HTERT RPE-1 (cell line): ENCODE data around the gene HAGHL.
"Not testable (repeated sequence)": the region's sequence is repeated elsewhere in the genome, so short reads cannot be mapped to it uniquely, and the experiment has no call there.

Source experiments
- in situ Hi-C: fragments of 300-500 bp; cut with MboI; formaldehyde crosslinking; loops from 4 replicates; pipeline ENCODE4 v1.14.3; 2020; ENCODE audit warnings: low sequenced_read_pairs

HAGHL gene

GRCh38 chr16:751152-752006 is 24.5 kb downstream of the HAGHL start:
- in situ Hi-C loops, result no loop called here

GRCh38 chr16:752007-752312 is 25.1 kb downstream of the HAGHL start:
- in situ Hi-C loops, result no loop called here

- in situ Hi-C loops, result not testable (repeated sequence)
These were observed 27.3 kb downstream of the HAGHL start for GRCh38 chr16:754121-754607.

- in situ Hi-C loops, result no loop called here
These were observed 27.8 kb downstream of the HAGHL start for GRCh38 chr16:754656-755055.

GRCh38 chr16:756428-756827 is 29.5 kb downstream of the HAGHL start:
- in situ Hi-C loops, result no loop called here

- in situ Hi-C loops, result no loop called here
These were observed 32.4 kb downstream of the HAGHL start for GRCh38 chr16:759110-759910.

- in situ Hi-C loops, result no loop called here
These were observed 33.2 kb downstream of the HAGHL start for GRCh38 chr16:760065-760464.

GRCh38 chr16:760545-761343 is 33.8 kb downstream of the HAGHL start, which contains the start of gene MSLN:
Gene MSLN, plus strand, starts transcription at chr16:760734. Its CDS starts 1,947 bp downstream, at chr16:762681.
- in situ Hi-C loops, result no loop called here

- in situ Hi-C loops, result no loop called here
These were observed 35.0 kb downstream of the HAGHL start for GRCh38 chr16:761625-762513.

- in situ Hi-C loops, result no loop called here
These were observed 35.8 kb downstream of the HAGHL start for GRCh38 chr16:762595-763268.

- in situ Hi-C loops, result no loop called here
These were observed 36.7 kb downstream of the HAGHL start for GRCh38 chr16:763369-764183.

- in situ Hi-C loops, result no loop called here
These were observed 37.4 kb downstream of the HAGHL start for GRCh38 chr16:764184-764750.

GRCh38 chr16:764848-765487 is 38.1 kb downstream of the HAGHL start:
- in situ Hi-C loops, result no loop called here

- in situ Hi-C loops, result no loop called here
These were observed 38.6 kb downstream of the HAGHL start for GRCh38 chr16:765488-765865.

GRCh38 chr16:766008-766819 is 39.3 kb downstream of the HAGHL start:
- in situ Hi-C loops, result no loop called here

GRCh38 chr16:766820-767640 is 40.1 kb downstream of the HAGHL start:
- in situ Hi-C loops, result no loop called here
